GM21717 (cell line): ENCODE data around the gene CPA5.

Experiments used
- ATAC-seq: cut with Tn5 transposase; IDR thresholded peaks from one replicate; pipeline ENCODE4 v1.9.1; 2021; ENCODE audit warnings: mild to moderate bottlenecking, moderate library complexity; ENCODE audit not compliant: unreplicated experiment

Gene CPA5

GRCh38 chr7:130394421-130395195 lies 50.0 kb downstream of the CPA5 start:
- no peak for ATAC-seq

- no peak for ATAC-seq
Observed at GRCh38 chr7:130395421-130395820, 50.8 kb downstream of the CPA5 start.

GRCh38 chr7:130396109-130396508 lies 51.5 kb downstream of the CPA5 start:
- ATAC-seq: no peak

- no peak for ATAC-seq
Observed at GRCh38 chr7:130397051-130397757, 52.6 kb downstream of the CPA5 start.

GRCh38 chr7:130397758-130398073 lies 53.1 kb downstream of the CPA5 start:
- no peak for ATAC-seq

- no peak for ATAC-seq
Observed at GRCh38 chr7:130398526-130399090, 54.0 kb downstream of the CPA5 start.

- no peak for ATAC-seq
Observed at GRCh38 chr7:130400120-130400572, 55.5 kb downstream of the CPA5 start.

- no peak for ATAC-seq
Observed at GRCh38 chr7:130401101-130401500, 56.5 kb downstream of the CPA5 start.

GRCh38 chr7:130401578-130401977 lies 57.0 kb downstream of the CPA5 start:
- ATAC-seq: no peak

- ATAC-seq: no peak
Observed at GRCh38 chr7:130405003-130405402, 60.4 kb downstream of the CPA5 start.

- ATAC-seq: no peak
Observed at GRCh38 chr7:130409067-130409711, 64.6 kb downstream of the CPA5 start.

- no peak for ATAC-seq
Observed at GRCh38 chr7:130409712-130410072, 65.1 kb downstream of the CPA5 start.

- no peak for ATAC-seq
Observed at GRCh38 chr7:130410868-130411541, 66.4 kb downstream of the CPA5 start.

GRCh38 chr7:130413201-130413600 lies 68.6 kb downstream of the CPA5 start:
- no peak for ATAC-seq

GRCh38 chr7:130415006-130415405 lies 70.4 kb downstream of the CPA5 start:
- no peak for ATAC-seq

- no peak for ATAC-seq
Observed at GRCh38 chr7:130417213-130417612, 72.6 kb downstream of the CPA5 start.

- no peak for ATAC-seq
Observed at GRCh38 chr7:130418306-130418705, 73.7 kb downstream of the CPA5 start.
